Cerebellar nuclear complex (tissue), 1 donor: Measurements from ENCODE around the gene SLC22A17.

Source experiments
- DNase-seq, 2 experiments: peaks; one replicate each; lab custom pipeline; 2025; lab: John Stamatoyannopoulos, UW

SLC22A17 gene

DNA sequence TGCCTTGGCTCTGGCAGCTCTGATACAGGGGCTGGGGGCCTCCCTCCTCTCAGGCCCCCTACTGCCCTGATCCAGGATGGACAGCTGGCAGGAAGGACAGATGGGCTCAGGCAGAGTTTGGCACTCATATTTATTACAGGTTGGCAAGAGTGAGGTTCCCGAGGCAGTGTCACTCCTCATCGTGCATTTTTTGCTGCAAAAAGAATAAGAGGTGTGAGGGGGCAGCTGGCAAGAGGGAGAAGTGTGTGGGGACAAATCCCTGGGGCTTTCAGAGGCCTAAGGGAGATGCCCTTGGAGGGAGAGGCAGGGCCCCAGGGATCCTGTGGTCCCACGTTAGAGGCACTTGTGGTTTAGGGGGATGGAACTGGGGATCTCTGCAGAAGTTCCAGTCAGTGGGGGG lies 29.2 kb upstream of the SLC22A17 start:
- no peak for DNase-seq

DNA sequence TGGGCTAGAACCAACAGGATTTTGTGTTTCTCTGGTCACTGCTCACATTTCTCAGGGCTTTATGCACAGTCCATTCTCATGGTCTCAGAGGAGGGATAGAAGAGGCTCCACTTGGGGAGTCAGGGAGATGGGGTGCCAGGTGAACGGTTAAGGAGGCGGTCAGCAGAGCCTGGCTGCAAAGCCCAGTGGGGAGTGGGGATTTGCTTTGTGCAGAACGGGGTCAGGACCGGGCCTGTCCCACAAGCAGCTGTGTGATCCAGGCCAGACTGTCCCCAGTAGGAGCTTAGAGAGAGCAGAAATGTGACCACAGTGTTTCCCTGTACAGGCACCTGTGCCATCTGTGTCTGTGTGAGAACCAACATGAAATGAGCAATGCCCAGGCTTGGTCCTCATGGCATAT lies 28.3 kb upstream of the SLC22A17 start:
- DNase-seq, result no peak

DNA sequence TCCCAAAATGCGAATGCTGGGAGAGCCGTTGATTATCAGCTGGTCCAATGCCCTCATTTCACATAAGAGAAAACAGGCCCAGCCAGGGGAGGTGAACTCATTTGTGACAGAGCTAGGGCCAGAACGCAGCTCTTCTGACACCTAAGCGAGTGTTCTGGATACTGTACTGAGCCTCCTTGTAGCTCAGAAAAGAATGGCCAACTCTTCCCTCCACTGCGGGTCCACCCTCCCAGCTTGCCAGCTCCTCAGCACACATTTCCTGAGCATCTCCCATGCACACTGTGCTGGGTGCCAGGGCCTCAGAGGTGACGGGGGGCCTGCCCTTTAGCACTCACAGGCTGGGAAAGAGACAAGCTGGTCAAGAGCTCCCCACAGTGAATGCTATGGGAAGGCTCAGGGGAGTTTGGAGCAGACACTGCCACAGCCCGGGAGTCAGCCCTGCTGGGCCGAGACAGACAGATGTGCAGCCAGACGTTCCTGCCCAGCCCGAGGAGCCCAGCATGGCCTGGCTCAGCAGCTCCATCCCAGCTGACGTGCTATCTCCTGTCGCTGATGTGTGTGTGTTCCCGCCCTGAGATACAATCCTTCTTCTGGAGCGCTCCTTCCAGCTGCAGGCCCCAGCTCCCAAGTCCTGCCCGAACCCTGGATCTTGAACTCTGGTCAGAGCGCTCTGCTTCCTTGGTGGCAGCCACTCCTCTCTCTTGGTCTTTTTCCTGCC lies 27.7 kb upstream of the SLC22A17 start:
- no peak for DNase-seq

DNA sequence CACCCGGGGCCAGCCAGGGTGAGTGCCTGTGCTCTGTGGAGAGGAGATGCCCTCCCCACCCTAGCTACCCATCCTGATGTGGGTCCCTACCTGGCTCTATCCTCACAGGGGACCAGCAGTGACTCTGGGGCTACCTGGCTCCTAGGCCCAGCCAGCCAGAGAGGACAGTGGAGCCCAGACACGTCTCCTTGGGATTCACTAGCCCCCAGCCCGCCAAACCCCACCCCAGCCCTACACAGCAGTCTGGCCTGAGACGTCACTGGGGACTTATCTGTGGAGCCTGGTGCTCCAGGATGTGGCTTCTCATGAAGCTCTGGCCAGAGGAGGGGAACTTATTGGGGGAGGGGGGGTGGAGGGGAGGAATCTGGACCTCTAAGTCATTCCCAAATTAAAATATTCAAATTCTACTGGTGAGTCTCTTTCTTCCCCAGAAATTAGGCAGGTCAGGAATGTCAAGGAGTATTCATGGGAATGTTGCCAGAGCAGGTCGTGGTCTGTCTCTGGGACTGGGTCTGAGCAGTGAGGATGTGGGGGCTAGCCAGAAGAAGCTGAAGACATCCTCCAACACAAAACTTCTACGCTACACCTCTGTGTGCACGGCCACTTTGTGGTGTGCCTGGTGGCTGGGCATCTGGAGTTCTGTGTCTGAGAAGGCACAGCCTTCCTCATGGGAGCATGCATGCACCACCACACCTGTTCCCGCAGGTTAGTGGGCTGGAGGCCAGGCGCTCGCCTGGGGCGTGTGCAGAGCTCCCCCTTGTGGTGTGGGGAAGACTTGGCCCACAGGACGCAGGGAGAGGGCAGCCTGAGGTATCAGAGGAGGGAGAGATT lies 26.9 kb upstream of the SLC22A17 start:
- DNase-seq, result no peak

DNA sequence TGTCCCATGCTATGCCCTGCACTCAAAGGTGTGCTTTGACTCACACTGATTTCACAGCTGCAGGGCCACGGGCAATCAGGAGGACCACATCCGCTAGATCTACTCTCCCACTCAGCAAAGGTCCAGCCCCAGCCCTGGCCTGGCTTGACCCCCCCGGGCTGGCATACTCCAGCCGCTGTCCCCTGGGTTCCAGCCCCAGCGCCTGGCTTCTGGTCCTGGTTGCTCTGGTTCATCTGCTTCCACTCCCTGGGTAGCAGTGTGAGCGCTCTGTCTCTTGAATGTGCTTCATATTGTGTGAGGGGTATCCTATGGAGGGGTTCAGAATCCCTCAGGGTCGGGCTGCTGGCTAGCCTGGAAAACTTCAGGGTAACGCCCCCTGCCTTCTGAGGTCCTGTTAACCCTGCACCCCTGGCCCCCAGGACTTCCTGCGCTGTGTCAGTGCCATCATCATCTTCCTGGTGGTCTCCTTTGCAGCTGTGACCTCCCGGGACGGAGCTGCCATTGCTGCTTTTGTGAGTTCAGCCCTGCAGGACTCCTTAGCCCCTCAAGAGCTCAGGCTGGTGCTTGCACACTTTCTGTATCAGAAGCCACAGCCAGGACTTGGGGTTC lies 26.0 kb upstream of the SLC22A17 start:
- no peak for DNase-seq

DNA sequence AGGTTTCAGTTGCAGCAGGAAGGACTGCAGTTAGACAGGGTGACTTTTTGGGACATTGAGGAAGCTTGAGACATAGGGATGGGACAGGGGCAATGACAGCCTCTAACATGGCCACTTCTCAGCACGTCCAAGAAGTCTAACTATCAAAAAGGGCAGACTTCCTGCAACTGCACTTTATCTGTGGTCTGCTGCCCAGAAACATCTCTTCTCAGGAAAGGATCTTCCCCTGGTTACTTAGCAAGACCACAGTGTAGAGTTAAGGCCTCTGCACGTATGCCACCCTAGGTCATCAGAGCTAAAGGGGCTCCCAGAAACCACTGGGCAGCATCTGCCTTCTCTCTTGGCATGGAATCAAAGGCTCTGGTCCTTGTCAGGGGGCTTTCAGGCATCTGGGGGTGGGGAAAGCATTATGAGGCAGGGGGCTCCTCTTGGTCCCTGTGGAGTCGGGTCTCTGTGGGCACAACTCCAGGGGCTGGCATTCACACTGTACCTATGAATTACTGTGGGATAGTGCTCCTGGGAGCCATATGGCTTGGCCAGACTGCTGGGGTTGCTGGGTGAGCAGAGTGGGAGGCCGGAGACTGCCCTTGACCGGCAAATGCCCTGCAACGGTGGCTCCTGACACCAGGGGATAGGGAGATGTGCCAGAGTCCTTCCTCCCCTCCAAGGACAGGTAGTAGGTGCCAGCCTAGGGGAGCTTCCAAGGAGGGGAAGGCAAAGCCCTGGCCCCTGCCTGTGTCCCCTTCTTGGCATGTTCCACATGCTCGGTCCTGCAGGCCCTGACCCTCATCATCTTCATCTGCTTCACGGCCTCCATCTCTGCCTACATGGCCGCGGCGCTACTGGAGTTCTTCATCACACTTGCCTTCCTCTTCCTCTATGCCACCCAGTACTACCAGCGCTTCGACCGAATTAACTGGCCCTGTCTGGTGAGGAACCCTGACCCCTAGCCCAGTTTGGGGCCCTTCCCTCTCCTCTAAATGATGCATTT lies 25.2 kb upstream of the SLC22A17 start:
- DNase-seq, result no peak

DNA sequence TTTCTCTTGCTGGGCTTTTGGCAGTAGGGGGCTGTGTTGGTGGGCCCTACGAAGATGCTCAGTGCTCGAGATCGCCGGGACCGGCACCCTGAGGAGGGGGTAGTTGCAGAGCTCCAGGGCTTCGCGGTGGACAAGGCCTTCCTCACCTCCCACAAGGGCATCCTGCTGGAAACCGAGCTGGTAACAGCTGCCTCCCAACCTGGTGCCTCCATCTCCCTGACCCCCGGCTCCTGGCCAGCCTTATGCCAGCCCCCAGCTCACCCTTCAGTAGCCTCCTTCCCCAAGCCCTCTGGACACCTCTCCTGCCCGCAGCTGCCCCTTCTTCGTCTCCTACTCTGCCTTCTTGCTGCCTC lies 24.5 kb upstream of the SLC22A17 start:
- DNase-seq, result no peak

DNA sequence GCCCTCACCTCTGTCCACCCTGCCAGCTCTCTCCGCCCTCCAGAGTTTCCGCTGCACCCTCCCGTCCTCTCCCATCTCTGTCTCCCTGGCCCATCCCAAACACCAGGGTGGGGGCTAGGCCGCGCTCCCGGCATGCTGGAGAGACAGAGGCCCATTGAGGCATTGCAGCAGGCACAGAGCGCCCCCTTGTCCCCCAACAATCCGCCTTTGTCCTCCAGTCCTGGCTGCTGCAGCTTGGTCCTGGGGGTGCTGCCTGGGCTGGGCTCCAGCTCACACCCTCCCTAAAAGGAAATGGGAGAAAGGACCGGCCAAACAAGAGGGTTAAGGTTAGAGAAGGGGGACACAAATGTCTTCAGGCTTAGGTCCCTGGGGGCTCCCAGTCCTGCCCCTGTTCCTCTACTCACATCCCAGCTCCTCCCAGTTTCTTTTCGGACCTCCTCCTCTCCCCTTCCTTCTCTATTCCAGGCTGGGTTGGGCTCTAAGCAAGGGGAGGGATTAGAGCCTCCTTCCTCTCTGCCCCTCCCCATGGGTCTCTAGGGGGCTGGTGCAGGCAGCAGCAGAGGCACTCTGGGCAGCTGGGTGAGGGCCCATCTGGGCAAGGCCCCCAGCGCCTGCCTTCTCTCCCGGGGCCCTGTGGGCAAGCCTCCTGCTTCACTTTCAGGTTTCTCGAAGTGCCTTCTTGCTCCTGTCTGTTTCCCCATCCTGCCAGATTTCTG lies 24.0 kb upstream of the SLC22A17 start, which contains the start of gene CMTM5:
TSS of gene CMTM5 (plus strand) at position 565 of the 716 bp plus-strand sequence. CDS start 206 bp downstream, outside the sequence.
- DNase-seq, result no peak

DNA sequence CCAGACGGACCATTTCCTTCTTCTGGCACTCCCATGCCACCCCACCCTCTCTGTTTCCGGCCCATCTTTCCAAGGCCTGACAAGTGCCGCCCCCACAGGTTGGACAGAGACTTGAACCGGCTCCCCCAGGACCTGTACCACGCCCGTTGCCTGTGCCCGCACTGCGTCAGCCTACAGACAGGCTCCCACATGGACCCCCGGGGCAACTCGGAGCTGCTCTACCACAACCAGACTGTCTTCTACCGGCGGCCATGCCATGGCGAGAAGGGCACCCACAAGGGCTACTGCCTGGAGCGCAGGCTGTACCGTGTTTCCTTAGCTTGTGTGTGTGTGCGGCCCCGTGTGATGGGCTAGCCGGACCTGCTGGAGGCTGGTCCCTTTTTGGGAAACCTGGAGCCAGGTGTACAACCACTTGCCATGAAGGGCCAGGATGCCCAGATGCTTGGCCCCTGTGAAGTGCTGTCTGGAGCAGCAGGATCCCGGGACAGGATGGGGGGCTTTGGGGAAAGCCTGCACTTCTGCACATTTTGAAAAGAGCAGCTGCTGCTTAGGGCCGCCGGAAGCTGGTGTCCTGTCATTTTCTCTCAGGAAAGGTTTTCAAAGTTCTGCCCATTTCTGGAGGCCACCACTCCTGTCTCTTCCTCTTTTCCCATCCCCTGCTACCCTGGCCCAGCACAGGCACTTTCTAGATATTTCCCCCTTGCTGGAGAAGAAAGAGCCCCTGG lies 23.0 kb upstream of the SLC22A17 start:
- no peak for DNase-seq

DNA sequence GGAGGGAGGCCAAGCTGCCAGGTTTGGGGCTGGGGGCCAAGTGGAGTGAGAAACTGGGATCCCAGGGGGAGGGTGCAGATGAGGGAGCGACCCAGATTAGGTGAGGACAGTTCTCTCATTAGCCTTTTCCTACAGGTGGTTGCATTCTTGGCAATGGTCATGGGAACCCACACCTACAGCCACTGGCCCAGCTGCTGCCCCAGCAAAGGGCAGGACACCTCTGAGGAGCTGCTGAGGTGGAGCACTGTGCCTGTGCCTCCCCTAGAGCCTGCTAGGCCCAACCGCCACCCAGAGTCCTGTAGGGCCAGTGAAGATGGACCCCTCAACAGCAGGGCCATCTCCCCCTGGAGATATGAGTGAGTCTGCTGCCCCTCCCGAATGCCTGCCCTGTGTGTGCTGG lies 20.4 kb upstream of the SLC22A17 start:
- DNase-seq, result no peak

DNA sequence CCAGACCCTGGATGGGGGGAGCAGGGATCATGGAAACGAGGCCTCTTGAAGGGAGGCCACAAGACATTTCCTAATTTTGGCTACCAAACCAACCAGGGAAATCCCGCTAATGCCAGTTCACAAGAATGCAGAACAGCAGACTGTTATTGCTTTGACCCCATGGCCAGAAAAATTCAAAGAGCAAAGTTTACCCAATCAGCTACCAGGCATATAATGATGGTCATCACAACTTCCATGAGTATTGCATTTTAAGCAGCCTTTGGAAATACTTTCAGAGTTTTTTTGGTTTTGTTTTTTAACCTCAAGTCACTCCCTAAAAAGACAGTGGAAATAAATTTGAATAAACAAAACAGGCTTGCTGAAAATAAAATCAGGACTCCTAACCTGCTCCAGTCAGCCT lies 19.8 kb upstream of the SLC22A17 start, which contains the start of gene IL25:
TSS of gene IL25 (plus strand) at position 301 of the 400 bp plus-strand sequence.
- DNase-seq, result no peak

DNA sequence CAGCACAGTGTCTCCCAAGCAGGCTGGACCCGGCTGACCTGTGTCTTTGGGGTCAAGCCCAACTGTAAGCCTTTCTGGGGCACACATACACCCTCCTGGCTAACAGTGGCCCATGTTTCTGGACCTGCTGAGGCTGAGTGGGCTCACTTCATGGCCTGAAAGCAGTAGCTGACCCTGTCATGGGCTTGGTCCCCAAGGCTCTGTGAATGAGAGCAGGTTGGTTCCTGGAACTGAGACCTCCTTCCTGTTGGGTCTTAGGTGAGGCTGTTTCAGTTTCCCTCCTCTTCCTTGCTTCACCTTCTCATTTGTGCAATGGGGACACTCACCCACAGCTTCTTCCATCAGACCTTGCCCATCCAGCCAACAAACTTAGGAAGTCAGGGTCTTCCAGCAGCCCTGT lies 19.2 kb upstream of the SLC22A17 start:
- DNase-seq, result no peak

DNA sequence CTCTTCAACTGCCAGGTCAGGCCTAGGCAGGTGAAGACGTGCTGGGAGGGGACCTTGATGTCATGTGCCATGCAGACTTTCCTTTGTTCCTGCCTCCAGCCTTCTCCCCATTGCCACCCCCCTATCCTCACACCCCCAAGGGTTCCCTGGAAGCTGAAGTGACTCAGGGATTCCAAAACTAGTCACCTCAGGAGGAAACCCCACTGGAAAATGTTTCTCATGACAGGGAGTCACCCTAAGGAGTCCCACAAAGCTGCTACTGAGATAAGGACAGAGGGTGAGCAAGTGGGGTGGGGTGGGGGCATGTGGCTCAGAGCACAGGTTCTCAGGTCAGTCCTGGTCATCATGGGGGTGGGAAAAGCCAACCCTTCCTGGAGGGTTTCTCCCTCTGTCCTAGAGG lies 17.5 kb upstream of the SLC22A17 start:
- DNase-seq, result no peak

DNA sequence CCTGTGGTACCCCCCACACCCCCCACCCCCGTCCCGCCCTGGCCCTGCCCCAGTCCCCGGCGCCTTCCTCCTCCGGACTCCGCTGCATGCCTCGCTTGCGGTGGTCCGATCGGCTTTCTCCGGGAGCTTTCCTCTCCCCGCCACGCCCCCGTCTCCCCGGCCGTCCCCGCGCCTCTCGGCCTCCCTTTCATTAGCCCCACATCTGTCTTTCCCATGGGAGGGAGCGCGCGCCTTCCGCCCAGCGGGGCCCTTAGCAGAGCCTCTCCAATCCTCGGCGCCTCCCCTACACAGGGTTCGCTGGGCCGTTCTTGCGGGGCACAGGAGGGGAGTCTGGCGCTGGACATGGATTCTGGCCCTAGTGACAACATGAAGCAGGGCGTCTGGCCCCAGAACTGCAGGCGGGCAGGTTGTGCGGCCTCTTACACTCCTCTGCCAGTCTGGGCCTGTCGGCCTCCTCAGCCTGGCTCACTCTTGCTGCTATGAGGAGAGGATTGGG lies 13.8 kb upstream of the SLC22A17 start:
- DNase-seq, result no peak

DNA sequence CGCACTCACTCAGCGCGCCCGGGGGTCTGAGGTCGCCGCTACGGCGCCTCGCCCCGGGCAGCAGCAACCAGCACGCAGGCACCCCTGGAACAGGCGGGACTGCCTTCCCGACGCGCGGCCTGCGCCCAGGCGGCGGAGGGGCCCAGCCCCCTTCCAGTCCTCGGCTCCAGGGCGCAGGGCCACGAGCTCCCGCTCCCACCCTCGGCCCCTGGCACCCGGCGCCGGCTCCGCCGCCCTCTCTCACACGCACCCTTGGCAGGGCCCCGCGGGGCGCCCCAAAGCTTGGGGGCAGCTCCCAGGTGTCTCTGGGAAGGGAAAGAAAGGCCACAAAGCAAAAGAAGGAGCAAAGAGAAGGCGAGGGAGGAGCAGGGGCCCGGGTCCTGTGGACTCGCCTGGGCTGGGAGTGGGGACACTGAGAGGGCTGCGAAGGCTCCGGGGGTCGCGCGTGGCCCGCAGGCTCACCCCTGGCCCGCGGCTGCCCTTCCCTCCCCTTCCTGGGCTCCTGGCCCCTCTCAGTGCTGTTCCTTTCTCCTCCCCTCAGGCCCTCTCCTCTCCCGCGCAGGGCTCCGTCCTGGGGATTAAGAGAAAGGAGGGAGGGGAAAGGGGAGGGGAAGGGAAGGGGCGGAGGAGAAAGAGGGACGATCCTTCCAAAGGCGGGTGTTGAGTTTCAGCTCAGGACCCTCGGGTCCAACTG lies 13.2 kb upstream of the SLC22A17 start:
- DNase-seq, result no peak

DNA sequence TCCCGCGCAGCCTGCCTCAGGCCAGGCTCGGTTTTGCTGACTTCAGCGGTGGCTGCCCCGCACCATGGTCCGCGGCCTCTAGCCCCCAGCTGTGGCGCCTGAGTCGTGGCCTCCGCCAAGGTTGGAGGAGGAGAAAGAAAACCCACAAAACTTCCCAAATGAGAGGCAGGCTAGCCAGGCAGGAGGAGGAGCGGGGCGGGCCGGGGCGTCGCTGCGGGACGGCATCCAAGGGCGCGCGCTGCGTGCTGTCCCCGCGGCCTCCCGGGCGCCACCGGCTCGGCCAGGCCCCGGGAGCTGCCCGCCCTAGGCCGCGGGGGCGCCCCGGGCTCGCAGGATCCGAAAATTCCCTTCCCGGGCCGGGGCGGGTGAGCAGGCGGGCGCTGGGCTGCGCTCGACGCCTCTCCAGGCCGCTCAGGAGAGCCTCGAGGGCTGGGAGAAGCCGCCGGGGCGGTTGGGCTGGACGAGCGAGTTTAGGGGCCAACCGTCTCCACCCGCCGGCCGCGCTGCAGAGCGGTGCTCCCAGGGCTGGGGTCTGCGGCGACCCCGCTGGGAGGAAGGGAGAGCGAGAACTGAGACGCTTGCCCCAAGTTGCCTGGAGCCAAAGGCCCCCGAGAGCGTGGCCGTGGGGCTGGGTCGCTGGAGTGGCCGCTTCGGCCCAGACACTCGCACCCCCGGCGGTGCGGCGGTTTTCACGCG lies 12.5 kb upstream of the SLC22A17 start, which contains the start of gene EFS:
TSS of gene EFS (minus strand) at position 137 of the 696 bp plus-strand sequence. CDS start 147 bp downstream, outside the sequence.
- no peak for DNase-seq

DNA sequence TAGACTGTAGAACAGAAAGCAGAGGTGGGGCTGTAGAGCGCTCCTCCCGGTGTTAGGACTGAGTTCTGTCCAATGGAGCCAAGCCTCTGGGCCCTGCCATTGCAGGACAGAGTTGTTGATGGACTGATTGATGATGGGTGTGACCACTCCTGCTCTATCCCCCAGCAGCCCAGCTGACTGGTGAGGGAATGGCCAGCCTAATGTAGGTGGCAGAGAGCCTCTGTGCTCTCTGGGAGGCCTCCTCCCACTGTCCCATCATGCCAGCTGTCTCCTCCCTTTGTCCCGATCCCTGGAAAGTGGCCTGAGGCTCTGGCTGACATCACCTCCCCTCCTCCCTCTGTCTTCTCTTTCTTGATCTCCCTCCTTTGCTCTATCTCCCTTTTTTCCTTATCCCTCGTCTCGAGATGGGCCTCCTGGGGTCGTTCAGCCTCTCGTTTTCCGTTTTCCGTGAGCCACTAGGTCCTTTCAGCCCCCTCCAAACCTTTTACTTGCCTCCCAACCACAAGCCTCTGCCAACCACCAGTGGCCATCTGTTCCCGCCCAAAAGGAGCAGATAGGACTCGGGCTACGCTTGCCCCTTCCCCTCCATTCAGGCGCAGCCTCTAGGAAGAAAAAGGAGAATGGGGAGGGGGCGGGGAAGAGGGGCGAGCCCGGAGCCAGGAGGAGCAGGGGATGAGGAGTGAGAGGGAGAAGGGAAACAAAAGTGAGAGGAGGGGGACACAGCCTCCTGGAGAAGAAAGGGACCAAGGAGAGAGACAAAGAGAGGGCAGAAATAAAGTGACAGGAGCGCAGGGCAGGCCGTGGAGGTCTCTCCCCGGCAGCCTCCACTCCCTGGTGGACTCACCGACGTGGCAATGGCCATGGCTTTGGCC lies 11.7 kb upstream of the SLC22A17 start:
- DNase-seq, result no peak

DNA sequence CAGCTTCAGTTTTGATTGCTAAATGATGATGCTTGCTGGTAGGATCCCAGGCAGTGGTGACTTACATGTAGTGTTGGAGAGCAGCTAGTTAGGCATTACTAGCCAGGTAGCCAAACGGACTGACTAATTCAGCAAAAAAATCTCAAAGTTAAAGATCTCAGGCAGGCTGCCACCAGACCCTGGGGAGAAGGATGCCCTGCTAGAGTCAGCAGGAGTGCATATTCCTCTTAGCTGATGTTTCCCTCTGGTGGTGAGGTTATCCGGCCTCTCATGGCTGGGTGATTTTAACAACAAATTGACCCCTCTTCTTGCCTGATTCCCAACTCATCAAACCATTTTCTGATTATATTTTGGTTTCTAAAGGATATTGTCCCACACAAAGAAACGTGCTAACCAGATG lies 9.5 kb upstream of the SLC22A17 start:
- DNase-seq, result no peak
